HCT116 (cell line): ENCODE measurements around the gene KRT73. TPM values are rescaled to one million over a fixed set of nuclear protein-coding genes. Genes with fewer than 3 reads are reported as not detected.

ENCODE experiments used
- ATAC-seq: fragments of 200-7000 bp; cut with Tn5 transposase; 2 replicates; pipeline ENCODE4 v1.9.1; 2020; ENCODE audit warnings: mild to moderate bottlenecking, moderate library complexity
- BruUV-seq: library from RNA; stranded (reverse); fragments of 400-500 nt; replicated peaks from 2 replicates; lab custom pipeline; 2021; lab: Mats Ljungman, UMichigan
- CTCF ChIA-PET: fragments of 300-600 bp; sonication (Branson Sonifier 250); formaldehyde crosslinking; loops from one replicate; lab custom pipeline; 2021; ENCODE audit warnings: antibody characterized with exemption; lab: Charles Lee
- POLR2A ChIA-PET: fragments of 300-600, 350-600 bp; sonication (Branson Sonifier 250); formaldehyde crosslinking; loops from one replicate; lab custom pipeline; 2021; ENCODE audit warnings: antibody characterized with exemption; lab: Charles Lee
- RAD21 ChIA-PET, 2 experiments: fragments of 300-600 bp; sonication (Branson Sonifier 250); formaldehyde crosslinking; loops; one replicate each; lab custom pipeline; 2023; ENCODE audit warnings: low total read pairs in 2 of 2; ENCODE audit not compliant: uncharacterized antibody in 2 of 2, unreplicated experiment in 2 of 2, low non-redundant PET in 1 of 2; lab: Charles Lee
- DNase-seq: peaks from one replicate; pipeline ENCODE4 v3.0.0-alpha.2; 2010; ENCODE audit warnings: low read depth, low spot score
- H2AFZ ChIP-seq: fragments of 200-600 bp; shearing (Covaris generic), sonication (generic); 2 replicates; pipeline ENCODE4 v1.6.1; 2017; ENCODE audit warnings: low read depth, mixed run types, mixed read lengths, antibody characterized with exemption, low read length; ENCODE audit not compliant: poor library complexity, severe bottlenecking
- H3K27ac ChIP-seq: 2 replicates; pipeline ENCODE4 v1.5.1; 2012; ENCODE audit warnings: low read depth, low read length
- H3K27me3 ChIP-seq: fragments of 200-600 bp; sonication (generic); 2 replicates; pipeline ENCODE4 v1.6.1; 2016; ENCODE audit warnings: mixed run types, low read length, mixed read lengths; ENCODE audit not compliant: insufficient read depth
- H3K36me3 ChIP-seq, 2 experiments: fragments of 200-500 bp in 1 of 2; fragments of 200-600 bp in 1 of 2; sonication (Bioruptor generic) in 1 of 2; sonication (generic) in 1 of 2; 2 replicates each; pipeline versions ENCODE4 v1.5.1 to v1.6.1; 2014 to 2016; ENCODE audit warnings: low read length in 2 of 2, inconsistent platforms in 1 of 2, mixed read lengths in 1 of 2, mixed run types in 1 of 2; ENCODE audit not compliant: insufficient read depth in 2 of 2, control insufficient read depth in 1 of 2
- H3K4me1 ChIP-seq, 2 experiments: fragments of 200-600 bp in 1 of 2; sonication (generic) in 1 of 2; 2 replicates each; pipeline versions ENCODE4 v1.5.1 to v1.6.1; 2012 to 2017; ENCODE audit warnings: low read length in 2 of 2, inconsistent platforms in 1 of 2, mild to moderate bottlenecking in 1 of 2, mixed read lengths in 1 of 2, mixed run types in 1 of 2, moderate library complexity in 1 of 2; ENCODE audit not compliant: insufficient read depth in 2 of 2, control insufficient read depth in 1 of 2
- H3K4me2 ChIP-seq: fragments of 200-600 bp; sonication (generic); 2 replicates; pipeline ENCODE4 v1.6.1; 2017; ENCODE audit warnings: mixed run types, low read length, mixed read lengths
- H3K4me3 ChIP-seq, 2 experiments: fragments of 200-600 bp in 1 of 2; sonication (generic) in 1 of 2; replicated peaks in 1 of 2; 2 replicates each; pipeline ENCODE4 v1.5.1; 2011 to 2016; ENCODE audit warnings: low read length in 2 of 2, control low read depth in 1 of 2, low read depth in 1 of 2, mild to moderate bottlenecking in 1 of 2, mixed read lengths in 1 of 2, mixed run types in 1 of 2
- H3K79me2 ChIP-seq: fragments of 200-600 bp; sonication (generic); 2 replicates; pipeline ENCODE4 v1.6.1; 2017; ENCODE audit warnings: mild to moderate bottlenecking, mixed run types, low read length, moderate library complexity, mixed read lengths; ENCODE audit not compliant: insufficient read depth
- H3K9ac ChIP-seq: fragments of 200-600 bp; sonication (generic); 2 replicates; pipeline ENCODE4 v1.6.1; 2016; ENCODE audit warnings: low read length, mixed read lengths
- H3K9me2 ChIP-seq: fragments of 200-600 bp; sonication (generic), shearing (Covaris generic); 2 replicates; pipeline ENCODE4 v1.6.1; 2017; ENCODE audit warnings: mixed run types, mild to moderate bottlenecking, moderate library complexity; ENCODE audit not compliant: insufficient read depth
- H3K9me3 ChIP-seq, 2 experiments: fragments of 200-500 bp in 1 of 2; fragments of 200-600 bp in 1 of 2; sonication (Bioruptor generic) in 1 of 2; sonication (generic) in 1 of 2; 2 replicates each; pipeline ENCODE4 v1.6.1; 2014 to 2017; ENCODE audit warnings: low read length in 2 of 2, mixed read lengths in 2 of 2, inconsistent platforms in 1 of 2, low read depth in 1 of 2, mild to moderate bottlenecking in 1 of 2, mixed run types in 1 of 2, moderate library complexity in 1 of 2; ENCODE audit not compliant: control insufficient read depth in 1 of 2, insufficient read depth in 1 of 2
- H4K20me1 ChIP-seq: fragments of 200-600 bp; sonication (generic), shearing (Covaris generic); 2 replicates; pipeline ENCODE4 v1.6.1; 2017; ENCODE audit warnings: mixed run types, mild to moderate bottlenecking, moderate library complexity; ENCODE audit not compliant: insufficient read depth
- CBX3 ChIP-seq: IDR thresholded peaks from 2 replicates; pipeline ENCODE4 v1.6.1; 2012; ENCODE audit warnings: low read depth
- CEBPB ChIP-seq: IDR thresholded peaks from 2 replicates; pipeline ENCODE4 v1.6.1; 2012; ENCODE audit warnings: low read depth
- EGR1 ChIP-seq: IDR thresholded peaks from 2 replicates; pipeline ENCODE4 v1.6.1; 2012; ENCODE audit warnings: low read depth
- EZH2 ChIP-seq: fragments of 200-600 bp; sonication (generic); IDR thresholded peaks from 2 replicates; pipeline ENCODE4 v1.6.1; 2017; ENCODE audit warnings: antibody characterized with exemption, mixed run types
- EZH2phosphoT487 ChIP-seq: fragments of 200-600 bp; IDR thresholded peaks from 2 replicates; pipeline ENCODE4 v1.6.1; 2018; ENCODE audit warnings: antibody characterized with exemption, borderline replicate concordance
- JUND ChIP-seq: IDR thresholded peaks from 2 replicates; pipeline ENCODE4 v1.6.1; 2012
- POLR2A ChIP-seq: IDR thresholded peaks from 2 replicates; pipeline ENCODE4 v1.7.0; 2011; ENCODE audit warnings: borderline replicate concordance; ENCODE audit not compliant: insufficient read depth, insufficient read length; ENCODE audit errors: extremely low read depth
- POLR2AphosphoS5 ChIP-seq: IDR thresholded peaks from 2 replicates; pipeline ENCODE4 v1.6.1; 2011; ENCODE audit warnings: mild to moderate bottlenecking, low read depth, low read length, moderate library complexity
- SIN3A ChIP-seq: IDR thresholded peaks from 2 replicates; pipeline ENCODE4 v1.6.1; 2012; ENCODE audit warnings: low read depth
- SP1 ChIP-seq: IDR thresholded peaks from 2 replicates; pipeline ENCODE4 v1.6.1; 2012; ENCODE audit warnings: low read depth
- SRF ChIP-seq: IDR thresholded peaks from 2 replicates; pipeline ENCODE4 v1.6.1; 2012; ENCODE audit warnings: low read depth
- TCF7L2 ChIP-seq: IDR thresholded peaks from 2 replicates; pipeline ENCODE4 v1.7.0; 2011; ENCODE audit warnings: borderline replicate concordance, inconsistent platforms; ENCODE audit not compliant: insufficient read depth, insufficient read length; ENCODE audit errors: extremely low read depth
- YY1 ChIP-seq: IDR thresholded peaks from 2 replicates; pipeline ENCODE4 v1.6.1; 2011; ENCODE audit warnings: low read length, low read depth, moderate library complexity, mild to moderate bottlenecking; ENCODE audit not compliant: insufficient replicate concordance; ENCODE audit errors: extremely low read depth
- ZFX ChIP-seq: fragments of 450-650 bp; IDR thresholded peaks from 2 replicates; pipeline ENCODE4 v1.6.1; 2017
- ZNF274 ChIP-seq: fragments of 200-500 bp; sonication (Bioruptor generic); IDR thresholded peaks from 2 replicates; pipeline ENCODE4 v1.6.1; 2014; ENCODE audit warnings: mild to moderate bottlenecking, low read depth, low read length, inconsistent platforms
- intact Hi-C: fragments of 100-400 bp; cut with micrococcal nuclease; formaldehyde crosslinking; loops from 2 replicates; pipeline ENCODE4 v1.10.0; 2022
- total RNA-seq: library from RNA; stranded (reverse); gene quantifications from one replicate; pipeline ENCODE4 v1.2.1, GENCODE V29; 2021; ENCODE audit not compliant: unreplicated experiment
- TF ChIP-seq, protein P1 (sequence below): IDR thresholded peaks from 2 replicates; pipeline ENCODE4 v1.6.1; 2012
- TF ChIP-seq, protein P2 (sequence below): IDR thresholded peaks from 2 replicates; pipeline ENCODE4 v1.6.1; 2011; ENCODE audit warnings: mild to moderate bottlenecking, low read length, moderate library complexity; ENCODE audit not compliant: insufficient replicate concordance; ENCODE audit errors: extremely low read depth
- TF ChIP-seq, protein P3 (sequence below): IDR thresholded peaks from 2 replicates; pipeline ENCODE4 v1.6.1; 2012; ENCODE audit warnings: low read depth
- TF ChIP-seq, protein P4 (sequence below), 3 experiments: fragments of 200-600 bp in 1 of 3; sonication (generic) in 1 of 3; IDR thresholded peaks in 2 of 3; conservative IDR thresholded peaks in 1 of 3; 2 replicates each; pipeline ENCODE4 v1.5.1; 2012 to 2017; ENCODE audit warnings: low read depth in 2 of 3, low read length in 2 of 3, antibody characterized with exemption in 1 of 3, borderline replicate concordance in 1 of 3, control low read depth in 1 of 3, mild to moderate bottlenecking in 1 of 3, mixed read lengths in 1 of 3, mixed run types in 1 of 3, moderate library complexity in 1 of 3; ENCODE audit not compliant: insufficient read depth in 1 of 3

The KRT73 gene
- total RNA-seq, 1 experiment from 2014 or later, result not detected

DNA sequence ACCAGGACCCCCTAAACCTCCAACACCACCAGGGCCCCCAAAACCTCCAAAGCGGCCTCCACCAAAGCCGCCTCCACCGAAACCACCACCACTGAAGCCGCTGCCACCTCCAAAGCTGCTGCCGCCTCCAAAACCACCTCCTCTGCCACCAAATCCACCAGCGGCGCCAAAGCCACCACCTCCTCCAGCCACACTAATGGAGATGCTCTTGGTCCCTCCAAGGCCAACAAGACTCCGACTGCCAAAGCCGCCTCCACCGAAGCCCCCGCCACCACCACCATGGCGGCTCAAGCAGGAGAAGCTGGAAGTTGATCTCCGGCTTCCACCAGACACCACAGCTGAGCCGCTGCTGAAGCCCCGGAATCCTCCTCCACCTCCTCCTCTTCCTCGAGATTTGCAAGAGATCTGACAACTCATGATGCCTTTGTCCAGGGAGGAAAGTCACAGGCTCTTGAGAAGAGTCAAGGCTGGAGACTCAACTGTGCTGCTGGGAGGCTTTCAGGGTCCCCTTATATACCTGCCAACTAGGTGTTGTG lies 33.4 kb upstream of the KRT73 start, which contains the start of gene KRT2:
TSS of gene KRT2 (minus strand) at position 486 of the 536 bp plus-strand sequence. CDS start at position 417, 69 bp downstream.
- BruUV-seq, result no TSS peak
- no peaks in the 10 kb centered on the region for H3K36me3 ChIP-seq
- TF ChIP-seq EGR1, result no peak
- TF ChIP-seq, protein P1, sequence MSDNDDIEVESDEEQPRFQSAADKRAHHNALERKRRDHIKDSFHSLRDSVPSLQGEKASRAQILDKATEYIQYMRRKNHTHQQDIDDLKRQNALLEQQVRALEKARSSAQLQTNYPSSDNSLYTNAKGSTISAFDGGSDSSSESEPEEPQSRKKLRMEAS, result no peak
- TF ChIP-seq SRF, result no peak
- TF ChIP-seq EZH2, result no peak
- TF ChIP-seq JUND, result no peak
- TF ChIP-seq CBX3, result no peak
- TF ChIP-seq CEBPB, result no peak
- no peak for TF ChIP-seq YY1
- no peak for TF ChIP-seq ZNF274
- no peak for TF ChIP-seq TCF7L2
- TF ChIP-seq ZFX, result no peak
- no peak for TF ChIP-seq EZH2phosphoT487
- TF ChIP-seq, protein P2, sequence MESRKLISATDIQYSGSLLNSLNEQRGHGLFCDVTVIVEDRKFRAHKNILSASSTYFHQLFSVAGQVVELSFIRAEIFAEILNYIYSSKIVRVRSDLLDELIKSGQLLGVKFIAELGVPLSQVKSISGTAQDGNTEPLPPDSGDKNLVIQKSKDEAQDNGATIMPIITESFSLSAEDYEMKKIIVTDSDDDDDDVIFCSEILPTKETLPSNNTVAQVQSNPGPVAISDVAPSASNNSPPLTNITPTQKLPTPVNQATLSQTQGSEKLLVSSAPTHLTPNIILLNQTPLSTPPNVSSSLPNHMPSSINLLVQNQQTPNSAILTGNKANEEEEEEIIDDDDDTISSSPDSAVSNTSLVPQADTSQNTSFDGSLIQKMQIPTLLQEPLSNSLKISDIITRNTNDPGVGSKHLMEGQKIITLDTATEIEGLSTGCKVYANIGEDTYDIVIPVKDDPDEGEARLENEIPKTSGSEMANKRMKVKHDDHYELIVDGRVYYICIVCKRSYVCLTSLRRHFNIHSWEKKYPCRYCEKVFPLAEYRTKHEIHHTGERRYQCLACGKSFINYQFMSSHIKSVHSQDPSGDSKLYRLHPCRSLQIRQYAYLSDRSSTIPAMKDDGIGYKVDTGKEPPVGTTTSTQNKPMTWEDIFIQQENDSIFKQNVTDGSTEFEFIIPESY, result no peak
- TF ChIP-seq SP1, result no peak
- no peak for TF ChIP-seq SIN3A
- TF ChIP-seq, protein P3, sequence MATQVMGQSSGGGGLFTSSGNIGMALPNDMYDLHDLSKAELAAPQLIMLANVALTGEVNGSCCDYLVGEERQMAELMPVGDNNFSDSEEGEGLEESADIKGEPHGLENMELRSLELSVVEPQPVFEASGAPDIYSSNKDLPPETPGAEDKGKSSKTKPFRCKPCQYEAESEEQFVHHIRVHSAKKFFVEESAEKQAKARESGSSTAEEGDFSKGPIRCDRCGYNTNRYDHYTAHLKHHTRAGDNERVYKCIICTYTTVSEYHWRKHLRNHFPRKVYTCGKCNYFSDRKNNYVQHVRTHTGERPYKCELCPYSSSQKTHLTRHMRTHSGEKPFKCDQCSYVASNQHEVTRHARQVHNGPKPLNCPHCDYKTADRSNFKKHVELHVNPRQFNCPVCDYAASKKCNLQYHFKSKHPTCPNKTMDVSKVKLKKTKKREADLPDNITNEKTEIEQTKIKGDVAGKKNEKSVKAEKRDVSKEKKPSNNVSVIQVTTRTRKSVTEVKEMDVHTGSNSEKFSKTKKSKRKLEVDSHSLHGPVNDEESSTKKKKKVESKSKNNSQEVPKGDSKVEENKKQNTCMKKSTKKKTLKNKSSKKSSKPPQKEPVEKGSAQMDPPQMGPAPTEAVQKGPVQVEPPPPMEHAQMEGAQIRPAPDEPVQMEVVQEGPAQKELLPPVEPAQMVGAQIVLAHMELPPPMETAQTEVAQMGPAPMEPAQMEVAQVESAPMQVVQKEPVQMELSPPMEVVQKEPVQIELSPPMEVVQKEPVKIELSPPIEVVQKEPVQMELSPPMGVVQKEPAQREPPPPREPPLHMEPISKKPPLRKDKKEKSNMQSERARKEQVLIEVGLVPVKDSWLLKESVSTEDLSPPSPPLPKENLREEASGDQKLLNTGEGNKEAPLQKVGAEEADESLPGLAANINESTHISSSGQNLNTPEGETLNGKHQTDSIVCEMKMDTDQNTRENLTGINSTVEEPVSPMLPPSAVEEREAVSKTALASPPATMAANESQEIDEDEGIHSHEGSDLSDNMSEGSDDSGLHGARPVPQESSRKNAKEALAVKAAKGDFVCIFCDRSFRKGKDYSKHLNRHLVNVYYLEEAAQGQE, result no peak
- TF ChIP-seq, protein P4, sequence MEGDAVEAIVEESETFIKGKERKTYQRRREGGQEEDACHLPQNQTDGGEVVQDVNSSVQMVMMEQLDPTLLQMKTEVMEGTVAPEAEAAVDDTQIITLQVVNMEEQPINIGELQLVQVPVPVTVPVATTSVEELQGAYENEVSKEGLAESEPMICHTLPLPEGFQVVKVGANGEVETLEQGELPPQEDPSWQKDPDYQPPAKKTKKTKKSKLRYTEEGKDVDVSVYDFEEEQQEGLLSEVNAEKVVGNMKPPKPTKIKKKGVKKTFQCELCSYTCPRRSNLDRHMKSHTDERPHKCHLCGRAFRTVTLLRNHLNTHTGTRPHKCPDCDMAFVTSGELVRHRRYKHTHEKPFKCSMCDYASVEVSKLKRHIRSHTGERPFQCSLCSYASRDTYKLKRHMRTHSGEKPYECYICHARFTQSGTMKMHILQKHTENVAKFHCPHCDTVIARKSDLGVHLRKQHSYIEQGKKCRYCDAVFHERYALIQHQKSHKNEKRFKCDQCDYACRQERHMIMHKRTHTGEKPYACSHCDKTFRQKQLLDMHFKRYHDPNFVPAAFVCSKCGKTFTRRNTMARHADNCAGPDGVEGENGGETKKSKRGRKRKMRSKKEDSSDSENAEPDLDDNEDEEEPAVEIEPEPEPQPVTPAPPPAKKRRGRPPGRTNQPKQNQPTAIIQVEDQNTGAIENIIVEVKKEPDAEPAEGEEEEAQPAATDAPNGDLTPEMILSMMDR (IDR thresholded peaks at IDR 0.05 in 2 of 3, conservative IDR thresholded peaks at IDR 0.05 in 1 of 3; ENCODE audit: borderline replicate concordance in 1 of 3, insufficient read depth in 1 of 3, low read depth in 2 of 3, low read length in 2 of 3), result no peak
- no peak for TF ChIP-seq POLR2A
- TF ChIP-seq POLR2AphosphoS5, result no peak
- no peaks in the 10 kb centered on the region for H3K9me2 ChIP-seq
- H4K20me1 ChIP-seq, result no peaks in the 10 kb centered on the region
- ATAC-seq (no peak), DNase-seq (no peak)
- no peak within 1 kb of the TSS for H3K9ac ChIP-seq
- intact Hi-C loops, result no loop called here
- no peak within 1 kb of the TSS for H3K4me2 ChIP-seq
- RAD21 ChIA-PET, result no interaction called here
- H3K27ac ChIP-seq, result no peak within 1 kb of the TSS
- POLR2A ChIA-PET, result no interaction called here
- CTCF ChIA-PET, result no interaction called here
- 0 out of 2 replicates have a peak, but pooled peaks cover 3% of the 10 kb centered on the region for H3K27me3 ChIP-seq
- H3K4me3 ChIP-seq, result no peak within 1 kb of the TSS
- H3K4me1 ChIP-seq, result peaks cover 15 to 21% of the 10 kb centered on the region in 2 experiments
- H3K9me3 ChIP-seq, result no peaks in the 10 kb centered on the region
- H3K79me2 ChIP-seq, result no peaks in the 10 kb centered on the region
- no peak within 1 kb of the TSS for H2AFZ ChIP-seq
